ENCODE data around the gene KCTD5.

DNA sequence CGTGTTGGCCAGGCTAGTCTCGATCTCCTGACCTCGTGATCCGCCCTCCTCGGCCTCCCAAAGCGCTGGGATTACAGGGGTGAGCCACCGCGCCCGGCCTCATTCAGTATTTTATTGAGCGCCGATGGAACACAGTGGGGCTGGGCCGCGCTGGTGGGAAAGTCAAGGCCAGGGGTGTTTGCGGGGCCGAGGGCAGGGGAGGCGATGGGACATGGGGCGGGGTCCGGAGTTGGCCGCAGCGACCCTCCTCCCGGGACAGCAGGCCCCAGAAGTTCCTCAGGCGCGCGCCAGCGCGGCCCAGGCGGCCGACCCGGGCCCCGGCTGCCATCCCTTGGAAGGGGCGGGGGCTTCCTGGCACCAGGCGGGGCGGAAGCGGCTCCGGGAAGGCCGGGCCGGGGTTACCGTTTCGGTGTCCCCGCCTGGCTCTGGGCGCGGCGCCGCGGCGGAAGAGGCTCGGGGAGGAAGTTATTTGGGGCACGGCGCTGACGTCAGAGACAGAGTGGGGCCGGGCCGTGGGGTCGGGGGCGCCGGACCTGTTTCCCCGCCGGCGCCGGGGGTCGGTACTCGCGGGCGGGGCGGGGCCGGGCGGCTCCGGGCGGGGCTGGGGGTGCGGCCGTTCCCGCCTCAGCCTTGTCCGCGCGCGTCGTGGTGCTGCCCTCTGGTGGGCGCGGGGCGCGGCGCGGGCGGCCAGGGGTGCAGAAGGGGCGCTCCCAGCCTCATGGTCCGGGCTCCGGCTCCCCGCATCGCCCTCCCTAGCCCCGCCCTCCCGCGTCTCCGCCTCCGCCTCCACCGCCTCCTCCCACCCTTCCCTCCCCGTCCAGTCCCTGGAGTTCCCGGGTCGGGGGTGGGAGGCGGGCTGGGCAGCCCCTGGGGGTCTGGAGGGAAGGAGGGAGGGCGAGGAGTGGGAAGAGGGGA lies 38.7 kb downstream of the KCTD5 start:
- TF ChIP-seq, protein P1, sequence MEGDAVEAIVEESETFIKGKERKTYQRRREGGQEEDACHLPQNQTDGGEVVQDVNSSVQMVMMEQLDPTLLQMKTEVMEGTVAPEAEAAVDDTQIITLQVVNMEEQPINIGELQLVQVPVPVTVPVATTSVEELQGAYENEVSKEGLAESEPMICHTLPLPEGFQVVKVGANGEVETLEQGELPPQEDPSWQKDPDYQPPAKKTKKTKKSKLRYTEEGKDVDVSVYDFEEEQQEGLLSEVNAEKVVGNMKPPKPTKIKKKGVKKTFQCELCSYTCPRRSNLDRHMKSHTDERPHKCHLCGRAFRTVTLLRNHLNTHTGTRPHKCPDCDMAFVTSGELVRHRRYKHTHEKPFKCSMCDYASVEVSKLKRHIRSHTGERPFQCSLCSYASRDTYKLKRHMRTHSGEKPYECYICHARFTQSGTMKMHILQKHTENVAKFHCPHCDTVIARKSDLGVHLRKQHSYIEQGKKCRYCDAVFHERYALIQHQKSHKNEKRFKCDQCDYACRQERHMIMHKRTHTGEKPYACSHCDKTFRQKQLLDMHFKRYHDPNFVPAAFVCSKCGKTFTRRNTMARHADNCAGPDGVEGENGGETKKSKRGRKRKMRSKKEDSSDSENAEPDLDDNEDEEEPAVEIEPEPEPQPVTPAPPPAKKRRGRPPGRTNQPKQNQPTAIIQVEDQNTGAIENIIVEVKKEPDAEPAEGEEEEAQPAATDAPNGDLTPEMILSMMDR (IDR thresholded peaks at IDR 0.05; ENCODE audit: poor library complexity, severe bottlenecking), result no peak
- no peak for TF ChIP-seq EP300 (conservative IDR thresholded peaks at IDR 0.05; ENCODE audit: poor library complexity, severe bottlenecking)
- no peak for TF ChIP-seq EZH2 (IDR thresholded peaks at IDR 0.05; ENCODE audit: borderline replicate concordance, insufficient read depth, low read length, poor library complexity, severe bottlenecking)
- no peak for TF ChIP-seq RAD21 (conservative IDR thresholded peaks at IDR 0.05)

Measured in neural cell (in vitro differentiated cells).